A549 (cell line): Measurements from ENCODE around the gene CBFA2T3. TPM values are rescaled to one million over a fixed set of nuclear protein-coding genes. Genes with fewer than 3 reads are reported as not detected.

ENCODE experiments used
- ATAC-seq, 2 experiments: fragments of 200-7000 bp in 1 of 2; fragments of >200 bp in 1 of 2; cut with Nextera tagmentation in 1 of 2; cut with Tn5 transposase in 1 of 2; 3 replicates each; pipeline versions ENCODE4 v1.8.0 to v1.9.1; 2018 to 2020; ENCODE audit warnings: mild to moderate bottlenecking in 1 of 2, moderate library complexity in 1 of 2
- CTCF ChIA-PET: fragments of 300-600 bp; sonication (Branson Sonifier 250); formaldehyde crosslinking; extraction: SDS; loops from one replicate; lab custom pipeline; 2021; ENCODE audit warnings: antibody characterized with exemption, inconsistent platforms; lab: Yijun Ruan, JAX
- POLR2A ChIA-PET: fragments of 350-600 bp; formaldehyde crosslinking; extraction: SDS; loops from one replicate; lab custom pipeline; 2021; ENCODE audit warnings: antibody characterized with exemption, inconsistent platforms; lab: Yijun Ruan, JAX
- DNase-seq, 2 experiments: peaks; one replicate each; pipeline versions ENCODE4 v3.0.0 to v3.0.0-alpha.2; 2011 to 2016; ENCODE audit warnings: low read depth in 1 of 2, low spot score in 1 of 2
- FAIRE-seq: peaks from 2 replicates; lab custom pipeline; 2011; peaks lifted over from hg19 to GRCh38; lab: Jason Lieb, UNC
- H3K27ac ChIP-seq, 2 experiments: fragments of >200 bp; sonication (Bioruptor Twin); formaldehyde crosslinking; 3 replicates each; pipeline ENCODE4 v1.5.1; 2016 to 2017
- H3K4me1 ChIP-seq: fragments of >200 bp; sonication (Bioruptor Twin); formaldehyde crosslinking; 3 replicates; pipeline ENCODE4 v1.6.1; 2016
- H3K4me2 ChIP-seq: fragments of >200 bp; sonication (Bioruptor Twin); formaldehyde crosslinking; 3 replicates; pipeline ENCODE4 v1.6.1; 2016
- H3K4me3 ChIP-seq: fragments of >200 bp; sonication (Bioruptor Twin); formaldehyde crosslinking; 3 replicates; pipeline ENCODE4 v1.5.1; 2016
- H3K9me3 ChIP-seq: fragments of >200 bp; sonication (Bioruptor Twin); formaldehyde crosslinking; 3 replicates; pipeline ENCODE4 v1.6.1; 2016
- ATOH8 ChIP-seq: fragments of 250-450 bp; sonication (Bioruptor Pico); IDR thresholded peaks from 2 replicates; pipeline ENCODE4 v1.5.0; 2020; ENCODE audit warnings: low read depth, mild to moderate bottlenecking, moderate library complexity
- BHLHE40 ChIP-seq: IDR thresholded peaks from 2 replicates; pipeline ENCODE4 v1.6.1; 2012; ENCODE audit warnings: low read depth, low read length, inconsistent platforms
- CBX2 ChIP-seq: fragments of 200-600 bp; sonication (generic); IDR thresholded peaks from 2 replicates; pipeline ENCODE4 v1.6.1; 2016; ENCODE audit warnings: low read depth, mild to moderate bottlenecking, borderline replicate concordance
- CTCF ChIP-seq: fragments of >200 bp; sonication (Bioruptor Twin); formaldehyde crosslinking; IDR thresholded peaks from 3 replicates; pipeline ENCODE4 v1.5.1; 2016
- E2F6 ChIP-seq: IDR thresholded peaks from 2 replicates; pipeline ENCODE4 v1.6.1; 2012; ENCODE audit warnings: low read depth, borderline replicate concordance
- EHF ChIP-seq: fragments of 250-450 bp; sonication (Bioruptor Pico); IDR thresholded peaks from 2 replicates; pipeline ENCODE4 v1.5.0; 2020; ENCODE audit warnings: mild to moderate bottlenecking
- FOXS1 ChIP-seq: fragments of 250-450 bp; sonication (Bioruptor Pico); IDR thresholded peaks from 2 replicates; pipeline ENCODE4 v1.5.0; 2020; ENCODE audit warnings: mild to moderate bottlenecking, moderate library complexity
- GATA3 ChIP-seq: IDR thresholded peaks from 2 replicates; pipeline ENCODE4 v1.6.1; 2012; ENCODE audit warnings: borderline replicate concordance
- HMGXB4 ChIP-seq: fragments of 250-450 bp; sonication (Bioruptor Pico); IDR thresholded peaks from 2 replicates; pipeline ENCODE4 v1.5.0; 2021; ENCODE audit warnings: mild to moderate bottlenecking, moderate library complexity, borderline replicate concordance
- HOXA7 ChIP-seq: fragments of 250-450 bp; sonication (Bioruptor Pico); IDR thresholded peaks from 2 replicates; pipeline ENCODE4 v1.5.0; 2020; ENCODE audit warnings: mild to moderate bottlenecking, moderate library complexity
- MAFK ChIP-seq: fragments of 450-650 bp; IDR thresholded peaks from 2 replicates; pipeline ENCODE4 v1.6.1; 2014; ENCODE audit not compliant: partially characterized antibody
- MYC ChIP-seq: IDR thresholded peaks from 2 replicates; pipeline ENCODE4 v1.6.1; 2012; ENCODE audit warnings: mild to moderate bottlenecking, inconsistent platforms, low read length, improper control_type of control experiment, borderline replicate concordance
- PHF8 ChIP-seq: fragments of 200-600 bp; sonication (generic); IDR thresholded peaks from 2 replicates; pipeline ENCODE4 v1.6.1; 2016; ENCODE audit warnings: low read depth, mild to moderate bottlenecking, antibody characterized with exemption, moderate library complexity, borderline replicate concordance
- POLR2A ChIP-seq: IDR thresholded peaks from 2 replicates; pipeline ENCODE4 v1.6.1; 2012; ENCODE audit warnings: mild to moderate bottlenecking, low read length
- POLR2AphosphoS2 ChIP-seq: conservative IDR thresholded peaks from 2 replicates; pipeline ENCODE4 v1.6.1; 2012; ENCODE audit warnings: low read length, improper control_type of control experiment, inconsistent platforms
- RAD21 ChIP-seq, 2 experiments: fragments of >200 bp in 1 of 2; sonication (Bioruptor Twin) in 1 of 2; formaldehyde crosslinking in 1 of 2; IDR thresholded peaks in 1 of 2; conservative IDR thresholded peaks in 1 of 2; 2 replicates in 1 of 2; 3 replicates in 1 of 2; pipeline ENCODE4 v1.6.1; 2012 to 2018; ENCODE audit warnings: inconsistent platforms in 1 of 2
- RNF2 ChIP-seq: fragments of 200-600 bp; sonication (generic); IDR thresholded peaks from 2 replicates; pipeline ENCODE4 v1.6.1; 2016; ENCODE audit warnings: low read depth, mild to moderate bottlenecking, antibody characterized with exemption, moderate library complexity, borderline replicate concordance
- SREBF2 ChIP-seq: fragments of 450-650 bp; IDR thresholded peaks from 2 replicates; pipeline ENCODE4 v1.6.1; 2014; ENCODE audit warnings: mild to moderate bottlenecking, moderate library complexity
- TFCP2L1 ChIP-seq: fragments of 250-450 bp; sonication (Bioruptor Pico); IDR thresholded peaks from 2 replicates; pipeline ENCODE4 v1.5.0; 2021; ENCODE audit warnings: mild to moderate bottlenecking
- ZC3H11A ChIP-seq: fragments of 450-650 bp; IDR thresholded peaks from 2 replicates; pipeline ENCODE4 v1.6.1; 2014; ENCODE audit warnings: antibody characterized with exemption, mild to moderate bottlenecking
- WGBS: methylation state at CpG from one replicate; pipeline ENCODE4 v1.1.6; 2017; ENCODE audit errors: missing lambda C conversion rate; 5-methylcytosine and 5-hydroxymethylcytosine counted together
- polyA plus RNA-seq, 4 experiments: library from polyadenylated mRNA; depleted of rRNA in 3 of 4; stranded (reverse); fragments of >200 nt; fragmentation: RNase III in 1 of 4; extraction: RNeasy Plus Mini Kit Qiagen cat#74134 plus additional on column Dnase treatment in 1 of 4; gene quantifications; 2 replicates in 3 of 4; 3 replicates in 1 of 4; pipeline ENCODE4 v1.2.3, GENCODE V29; 2011 to 2017

The CBFA2T3 gene
- polyA plus RNA-seq, 2 of the 4 experiments (the other 2 are of a cell fraction) = 0.08 TPM; not detected in 1

GRCh38 chr16:88831838-88832237 is 145.2 kb downstream of the CBFA2T3 start:
- WGBS = 80% methylated on average over 12 of the region's 13 CpGs
- no peak for FAIRE-seq

GRCh38 chr16:88830783-88831182 is 146.2 kb downstream of the CBFA2T3 start:
- POLR2A ChIA-PET = interaction anchor here (0.5 kb wide), 1 partner anchor 362 kb away, joined by 5 read pairs; no protein-coding TSS in a partner anchor
- no peaks in the 10 kb centered on the region for H3K4me1 ChIP-seq
- DNase-seq = no peak
- H3K9me3 ChIP-seq = no peaks in the 10 kb centered on the region
- no peak for TF ChIP-seq GATA3
- no peak for TF ChIP-seq E2F6
- TF ChIP-seq MAFK = no peak
- no peak for TF ChIP-seq HMGXB4
- no peak for TF ChIP-seq RNF2
- TF ChIP-seq TFCP2L1 (CRISPR knock-in tag) = no peak
- no peak for TF ChIP-seq CBX2
- TF ChIP-seq HOXA7 (CRISPR knock-in tag) = no peak
- TF ChIP-seq, all 56 proteins: peak for 0
- FAIRE-seq (no peak), ATAC-seq (no peak)
- CTCF ChIA-PET = interaction anchor here (0.6 to 1.5 kb wide), 3 partner anchors 9 to 378 kb away, joined by 3 to 4 read pairs (median 3); no protein-coding TSS in a partner anchor
- no peak overlapping the region for H3K4me2 ChIP-seq
- no peak overlapping the region for H3K4me3 ChIP-seq
- H3K27ac ChIP-seq = no peak overlapping the region
- 76% methylated on average over 11 of the region's 14 CpGs for WGBS

More at GRCh38 chr16:88831838-88832237, 145.2 kb downstream of the CBFA2T3 start:
- ATAC-seq (peak; percentile 73 to 75), DNase-seq (no peak)
- TF ChIP-seq POLR2A (no peak), MYC (no peak), PHF8 (no peak), HMGXB4 (no peak), EHF (CRISPR knock-in tag) (no peak), ZC3H11A (no peak), CTCF (no peak), E2F6 (no peak), FOXS1 (no peak), SREBF2 (no peak), MAFK (no peak), RAD21 (conservative IDR thresholded peaks at IDR 0.05 in 1 of 2, IDR thresholded peaks at IDR 0.05 in 1 of 2) (no peak), ATOH8 (CRISPR knock-in tag) (no peak), POLR2AphosphoS2 (no peak), BHLHE40 (no peak)
- H3K9me3 ChIP-seq = no peaks in the 10 kb centered on the region
- no peak overlapping the region for H3K27ac ChIP-seq
- ChIA-PET POLR2A (no interaction called here), CTCF (interaction anchor here (1.7 kb wide), 1 partner anchor 89 kb away, joined by 3 read pairs; no protein-coding TSS in a partner anchor)
- no peaks in the 10 kb centered on the region for H3K4me1 ChIP-seq
- no peak overlapping the region for H3K4me3 ChIP-seq
- no peak overlapping the region for H3K4me2 ChIP-seq
